Type B pancreatic cell (in vitro differentiated cells): Measurements from ENCODE around the gene TSGA10. TPM values are rescaled to one million over a fixed set of nuclear protein-coding genes. Genes with fewer than 3 reads are reported as not detected.

Experiments used
- DNase-seq: peaks from one replicate; pipeline ENCODE4 v3.0.0; 2021; ENCODE audit warnings: mixed read lengths; ENCODE audit not compliant: unreplicated experiment; ENCODE audit errors: extremely low spot score
- H3K27ac Mint-ChIP-seq: 2 replicates; pipeline ENCODE4 v1.8.0; 2021; ENCODE audit warnings: mild to moderate bottlenecking, mixed read lengths
- H3K27me3 Mint-ChIP-seq: 2 replicates; pipeline ENCODE4 v1.8.0; 2021; ENCODE audit warnings: mixed read lengths
- H3K36me3 Mint-ChIP-seq: 2 replicates; pipeline ENCODE4 v1.8.0; 2021; ENCODE audit warnings: mixed read lengths
- H3K4me1 Mint-ChIP-seq: one replicate; pipeline ENCODE4 v1.8.0; 2021; ENCODE audit warnings: mixed read lengths; ENCODE audit not compliant: unreplicated experiment
- H3K4me3 Mint-ChIP-seq: 2 replicates; pipeline ENCODE4 v1.8.0; 2021; ENCODE audit warnings: mild to moderate bottlenecking, mixed read lengths
- H3K9me3 Mint-ChIP-seq: 2 replicates; pipeline ENCODE4 v1.8.0; 2021; ENCODE audit warnings: mixed read lengths
- total RNA-seq: library from RNA; stranded (reverse); gene quantifications from 2 replicates; pipeline ENCODE4 v1.2.1, GENCODE V29; 2021; ENCODE audit warnings: low replicate concordance
- TF ChIP-seq, protein P1 (sequence below): fragments of 200-600 bp; sonication (generic); conservative IDR thresholded peaks from 2 replicates; pipeline ENCODE4 v1.5.0; 2021; ENCODE audit warnings: antibody characterized with exemption, mild to moderate bottlenecking

The TSGA10 gene
- total RNA-seq, 1 donor from 2014 or later, result 7.4 TPM

DNA sequence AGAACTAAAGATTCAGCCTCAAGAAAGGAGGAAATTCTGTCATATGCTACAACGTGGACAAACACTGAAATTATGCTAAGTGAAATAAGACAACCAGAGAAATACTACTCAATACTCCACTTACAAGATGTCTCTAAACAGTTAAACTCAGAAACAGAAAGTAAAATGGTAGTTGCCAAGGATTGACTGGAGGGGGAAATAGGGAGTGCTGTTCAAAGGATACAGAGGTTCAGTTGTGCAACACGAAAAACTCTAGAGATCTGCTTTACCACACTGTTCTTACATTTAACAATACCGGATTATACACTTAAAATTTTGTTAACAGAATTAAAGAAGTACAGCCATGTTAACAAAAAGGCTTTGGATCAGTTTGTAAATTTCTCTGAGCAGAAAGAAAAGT lies 53.0 kb downstream of the TSGA10 start:
- no peaks in the 10 kb centered on the region for H3K9me3 Mint-ChIP-seq
- H3K36me3 Mint-ChIP-seq, result no peaks in the 10 kb centered on the region
- TF ChIP-seq, protein P1, sequence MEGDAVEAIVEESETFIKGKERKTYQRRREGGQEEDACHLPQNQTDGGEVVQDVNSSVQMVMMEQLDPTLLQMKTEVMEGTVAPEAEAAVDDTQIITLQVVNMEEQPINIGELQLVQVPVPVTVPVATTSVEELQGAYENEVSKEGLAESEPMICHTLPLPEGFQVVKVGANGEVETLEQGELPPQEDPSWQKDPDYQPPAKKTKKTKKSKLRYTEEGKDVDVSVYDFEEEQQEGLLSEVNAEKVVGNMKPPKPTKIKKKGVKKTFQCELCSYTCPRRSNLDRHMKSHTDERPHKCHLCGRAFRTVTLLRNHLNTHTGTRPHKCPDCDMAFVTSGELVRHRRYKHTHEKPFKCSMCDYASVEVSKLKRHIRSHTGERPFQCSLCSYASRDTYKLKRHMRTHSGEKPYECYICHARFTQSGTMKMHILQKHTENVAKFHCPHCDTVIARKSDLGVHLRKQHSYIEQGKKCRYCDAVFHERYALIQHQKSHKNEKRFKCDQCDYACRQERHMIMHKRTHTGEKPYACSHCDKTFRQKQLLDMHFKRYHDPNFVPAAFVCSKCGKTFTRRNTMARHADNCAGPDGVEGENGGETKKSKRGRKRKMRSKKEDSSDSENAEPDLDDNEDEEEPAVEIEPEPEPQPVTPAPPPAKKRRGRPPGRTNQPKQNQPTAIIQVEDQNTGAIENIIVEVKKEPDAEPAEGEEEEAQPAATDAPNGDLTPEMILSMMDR, result no peak
- no peaks in the 10 kb centered on the region for H3K4me1 Mint-ChIP-seq
- no peaks in the 10 kb centered on the region for H3K27me3 Mint-ChIP-seq
- no peak overlapping the region for H3K27ac Mint-ChIP-seq
- DNase-seq, result no peak
- H3K4me3 Mint-ChIP-seq, result no peak overlapping the region

DNA sequence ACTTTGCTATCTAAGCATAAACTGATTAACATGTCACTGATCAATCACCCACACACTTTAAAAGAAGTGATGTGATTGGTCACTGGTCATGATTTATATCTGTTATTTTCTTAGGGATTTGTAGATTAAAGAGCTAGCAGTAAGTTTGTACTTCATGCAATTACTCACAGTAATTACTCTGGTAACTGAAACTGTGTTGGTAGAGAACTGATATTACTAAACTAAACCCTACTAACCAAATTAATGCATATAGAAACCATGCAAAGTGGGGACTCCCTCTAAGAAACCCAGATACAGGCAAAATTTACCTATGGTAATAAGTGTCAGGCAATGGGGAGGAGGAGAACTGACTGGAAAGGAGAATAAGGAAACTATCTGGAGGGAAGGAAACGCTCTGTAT lies 58.0 kb downstream of the TSGA10 start:
- TF ChIP-seq, protein P1, result no peak
- Mint-ChIP-seq H3K36me3 (no peaks in the 10 kb centered on the region), H3K4me1 (no peaks in the 10 kb centered on the region), H3K27ac (no peak overlapping the region), H3K27me3 (no peaks in the 10 kb centered on the region), H3K9me3 (peaks cover 5% of the 10 kb centered on the region), H3K4me3 (no peak overlapping the region)
- no peak for DNase-seq

DNA sequence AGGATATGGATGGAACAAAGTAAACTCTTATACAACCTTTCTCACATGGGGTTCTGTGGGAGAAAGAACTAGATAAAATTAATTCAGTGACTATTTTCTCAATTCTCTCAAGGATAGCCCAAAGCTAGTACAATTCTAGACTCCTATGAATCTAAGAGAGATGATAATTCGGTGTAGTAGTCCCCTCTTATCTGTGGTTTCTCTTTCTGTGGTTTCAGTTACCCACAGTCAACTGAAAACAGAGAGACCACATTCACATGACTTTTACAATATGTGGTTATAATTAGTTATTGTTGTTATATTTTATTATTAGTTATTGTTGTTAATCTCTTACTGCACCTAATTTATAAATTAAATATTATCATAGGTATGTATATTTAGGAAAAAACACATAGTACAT lies 66.7 kb downstream of the TSGA10 start:
- Mint-ChIP-seq H3K36me3 (no peaks in the 10 kb centered on the region), H3K4me3 (no peak overlapping the region), H3K27me3 (peaks cover 11% of the 10 kb centered on the region), H3K9me3 (no peaks in the 10 kb centered on the region), H3K27ac (no peak overlapping the region), H3K4me1 (no peaks in the 10 kb centered on the region)
- no peak for DNase-seq
- TF ChIP-seq, protein P1, result no peak

DNA sequence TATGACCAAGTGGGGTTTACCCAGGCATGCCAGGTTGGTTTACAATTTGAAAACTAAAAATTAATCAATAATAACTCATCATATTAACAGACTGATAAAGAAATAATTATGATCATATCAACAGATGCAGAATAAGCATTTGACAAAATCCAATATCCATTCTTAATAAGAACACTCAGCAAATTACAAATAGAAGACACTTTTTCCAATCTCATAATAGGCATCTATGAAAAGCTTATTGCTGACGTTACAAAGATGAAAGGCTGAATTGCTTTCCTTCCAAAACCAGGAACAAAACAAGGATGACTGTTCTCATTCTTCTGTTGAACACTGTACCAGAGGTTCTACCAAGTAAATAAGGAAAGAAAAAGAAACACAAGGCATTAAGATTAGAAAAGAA lies 68.4 kb downstream of the TSGA10 start:
- Mint-ChIP-seq H3K27ac (no peak overlapping the region), H3K9me3 (no peaks in the 10 kb centered on the region), H3K4me1 (no peaks in the 10 kb centered on the region), H3K36me3 (no peaks in the 10 kb centered on the region), H3K27me3 (peaks cover 28% of the 10 kb centered on the region), H3K4me3 (no peak overlapping the region)
- no peak for DNase-seq
- TF ChIP-seq, protein P1, result no peak

DNA sequence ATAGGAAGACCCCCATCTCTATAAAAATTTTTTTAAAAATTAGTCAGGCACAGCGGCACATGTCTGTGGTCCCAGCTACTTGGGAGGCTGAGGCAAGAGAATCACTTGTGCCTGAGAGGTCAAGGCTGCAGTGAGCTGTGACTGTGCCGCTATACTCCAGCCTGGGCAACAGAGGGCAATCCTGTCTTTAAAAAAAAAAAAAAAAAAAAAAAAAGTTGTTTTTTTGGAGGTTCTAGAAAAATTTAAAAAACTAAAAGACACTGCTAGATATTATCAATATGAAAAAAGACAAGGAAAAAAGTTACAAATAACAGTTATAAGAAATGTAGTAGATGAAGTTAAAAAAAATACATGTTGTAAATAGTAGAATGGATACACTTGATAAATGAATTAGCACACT lies 69.3 kb downstream of the TSGA10 start:
- Mint-ChIP-seq H3K4me3 (no peak overlapping the region), H3K9me3 (no peaks in the 10 kb centered on the region), H3K27me3 (peaks cover 28% of the 10 kb centered on the region), H3K4me1 (no peaks in the 10 kb centered on the region), H3K36me3 (no peaks in the 10 kb centered on the region), H3K27ac (no peak overlapping the region)
- TF ChIP-seq, protein P1, result peak; percentile 62
- no peak for DNase-seq

DNA sequence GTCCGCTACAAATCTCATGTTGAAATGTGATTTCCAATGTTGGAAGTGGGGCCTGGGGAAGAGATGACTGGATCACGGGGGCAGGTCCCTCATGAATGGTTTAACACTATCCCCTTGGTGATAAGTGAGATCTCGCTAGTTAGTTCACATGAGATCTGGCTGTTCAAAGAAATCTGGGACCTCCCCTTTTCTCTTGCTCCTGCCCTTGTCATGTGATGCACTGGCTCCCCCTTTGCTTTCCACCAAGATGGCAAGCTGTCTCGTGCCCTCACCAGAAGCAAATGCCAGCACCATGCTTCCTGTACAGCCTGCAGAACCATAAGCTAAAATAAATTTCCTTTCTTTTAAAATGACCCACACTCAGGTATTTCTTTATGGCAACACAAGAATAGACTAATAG lies 70.5 kb downstream of the TSGA10 start:
- TF ChIP-seq, protein P1, result no peak
- H3K27ac Mint-ChIP-seq, result no peak overlapping the region
- peaks cover 33% of the 10 kb centered on the region for H3K27me3 Mint-ChIP-seq
- no peak overlapping the region for H3K4me3 Mint-ChIP-seq
- no peaks in the 10 kb centered on the region for H3K4me1 Mint-ChIP-seq
- H3K9me3 Mint-ChIP-seq, result no peaks in the 10 kb centered on the region
- no peak for DNase-seq
- no peaks in the 10 kb centered on the region for H3K36me3 Mint-ChIP-seq
